B cell (primary cell): ENCODE results near the gene EMC10. TPM values are rescaled to one million over a fixed set of nuclear protein-coding genes. Genes with fewer than 3 reads are reported as not detected.

Source experiments
- ATAC-seq: fragments of 200-7000 bp; cut with Tn5 transposase; one replicate; pipeline ENCODE4 v1.10.0; 2021; ENCODE audit warnings: low read depth, mild to moderate bottlenecking, moderate number of reproducible peaks, moderate library complexity
- CTCF ChIA-PET: fragments of 350-600 bp; sonication (Branson Sonifier 250); formaldehyde crosslinking; loops from one replicate; lab custom pipeline; 2021; ENCODE audit warnings: antibody characterized with exemption, inconsistent platforms; lab: Charles Lee
- POLR2A ChIA-PET: fragments of 350-600 bp; sonication (Branson Sonifier 250); formaldehyde crosslinking; loops from one replicate; lab custom pipeline; 2021; ENCODE audit warnings: antibody characterized with exemption; lab: Charles Lee
- DNase-seq: peaks from one replicate; pipeline ENCODE4 v3.0.0; 2013
- H2AFZ ChIP-seq: 2 replicates; pipeline ENCODE4 v1.6.1; 2012; ENCODE audit warnings: mild to moderate bottlenecking, low read depth, low read length; ENCODE audit not compliant: insufficient read depth, poor library complexity, severe bottlenecking
- H3K27ac ChIP-seq, 2 donors: 1 replicate in 1 of 2; 2 replicates in 1 of 2; pipeline ENCODE4 v1.5.1; 2012 to 2013; ENCODE audit warnings: low read length in 2 of 2, mild to moderate bottlenecking in 2 of 2, moderate library complexity in 1 of 2
- H3K27me3 ChIP-seq, 4 experiments: fragments of 200-600 bp in 1 of 4; sonication (generic) in 1 of 4; replicated peaks in 1 of 4; 1 replicate in 2 of 4; 2 replicates in 2 of 4; pipeline versions ENCODE4 v1.6.1 to v1.7.0; 2013 to 2016; ENCODE audit warnings: low read length in 3 of 4, mild to moderate bottlenecking in 2 of 4, mixed read lengths in 1 of 4, moderate library complexity in 1 of 4; ENCODE audit not compliant: insufficient read depth in 4 of 4, control insufficient read depth in 3 of 4; ENCODE audit errors: control extremely low read depth in 1 of 4
- H3K36me3 ChIP-seq, 2 experiments: replicated peaks in 1 of 2; 1 replicate in 1 of 2; 2 replicates in 1 of 2; pipeline versions ENCODE4 v1.6.1 to v1.7.1; 2013; ENCODE audit warnings: low read length in 1 of 2; ENCODE audit not compliant: insufficient read depth in 2 of 2, control insufficient read depth in 1 of 2; ENCODE audit errors: control extremely low read depth in 1 of 2, extremely low read depth in 1 of 2
- H3K4me1 ChIP-seq, 2 donors: fragments of 200-600 bp in 1 of 2; sonication (generic) in 1 of 2; 1 replicate in 1 of 2; 2 replicates in 1 of 2; pipeline versions ENCODE4 v1.5.1 to v1.6.1; 2013 to 2017; ENCODE audit warnings: low read length in 2 of 2; ENCODE audit not compliant: control insufficient read depth in 2 of 2, insufficient read depth in 2 of 2
- H3K4me2 ChIP-seq: replicated peaks from 2 replicates; pipeline ENCODE3; 2012; ENCODE audit warnings: mild to moderate bottlenecking, low read depth, low read length; ENCODE audit not compliant: poor library complexity, severe bottlenecking
- H3K4me3 ChIP-seq, 5 experiments: fragments of 200-600 bp in 1 of 5; sonication (generic) in 1 of 5; 1 replicate in 3 of 5; 2 replicates in 2 of 5; pipeline versions ENCODE4 v1.5.1 to v1.7.0; 2011 to 2016; ENCODE audit warnings: low read length in 4 of 5, mild to moderate bottlenecking in 4 of 5, low read depth in 2 of 5, control low read depth in 1 of 5, moderate library complexity in 1 of 5; ENCODE audit not compliant: insufficient read depth in 1 of 5; ENCODE audit errors: control extremely low read depth in 1 of 5, extremely low read depth in 1 of 5
- H3K79me2 ChIP-seq: fragments of 200-600 bp; sonication (generic); one replicate; pipeline ENCODE4 v1.6.0; 2016; ENCODE audit warnings: low read length; ENCODE audit not compliant: control insufficient read depth, insufficient read depth
- H3K9ac ChIP-seq: fragments of 200-600 bp; sonication (generic); 2 replicates; pipeline ENCODE4 v1.6.1; 2017; ENCODE audit warnings: mild to moderate bottlenecking, low read length, moderate library complexity
- H3K9me3 ChIP-seq, 3 donors: one replicate each; pipeline versions ENCODE4 v1.6.1 to v1.7.1; 2013; ENCODE audit warnings: low read length in 2 of 3; ENCODE audit not compliant: control insufficient read depth in 2 of 3, insufficient read depth in 1 of 3; ENCODE audit errors: control extremely low read depth in 1 of 3
- H4K20me1 ChIP-seq: 2 replicates; pipeline ENCODE4 v1.6.0; 2012; ENCODE audit warnings: mild to moderate bottlenecking, low read length; ENCODE audit not compliant: insufficient read depth, control insufficient read depth, poor library complexity, severe bottlenecking
- H3K27ac Mint-ChIP-seq: one replicate; pipeline ENCODE4 v1.8.0; 2021; ENCODE audit warnings: mixed read lengths
- H3K27me3 Mint-ChIP-seq: one replicate; pipeline ENCODE4 v1.8.0; 2021; ENCODE audit warnings: mixed read lengths
- H3K4me1 Mint-ChIP-seq: one replicate; pipeline ENCODE4 v1.8.0; 2021; ENCODE audit warnings: mixed read lengths
- H3K4me3 Mint-ChIP-seq: one replicate; pipeline ENCODE4 v1.8.0; 2021; ENCODE audit warnings: mixed read lengths
- H3K9me3 Mint-ChIP-seq: one replicate; pipeline ENCODE4 v1.8.0; 2022; ENCODE audit warnings: mixed read lengths; ENCODE audit not compliant: insufficient read depth
- CTCF ChIP-seq: fragments of 200-600 bp; IDR thresholded peaks from one replicate; pipeline ENCODE4 v1.8.0; 2022; ENCODE audit warnings: antibody characterized with exemption, mild to moderate bottlenecking
- EZH2 ChIP-seq: IDR thresholded peaks from 2 replicates; pipeline ENCODE4 v1.6.1; 2012; ENCODE audit warnings: borderline replicate concordance, low read depth, mild to moderate bottlenecking, moderate library complexity, low read length; ENCODE audit not compliant: insufficient read depth, poor library complexity, severe bottlenecking
- WGBS: methylation state at CpG from one replicate; pipeline ENCODE4 v1.1.5; 2013; ENCODE audit warnings: missing lambda C conversion rate; ENCODE audit not compliant: insufficient coverage; 5-methylcytosine and 5-hydroxymethylcytosine counted together
- intact Hi-C: fragments of 100-400 bp; cut with micrococcal nuclease; formaldehyde crosslinking; loops from one replicate; pipeline ENCODE4 v1.10.0; 2022
- polyA plus RNA-seq: library from polyadenylated mRNA; depleted of rRNA; stranded (reverse); fragments of >200 nt; gene quantifications from 2 replicates; pipeline ENCODE4 v1.2.3, GENCODE V29; 2012
- total RNA-seq, 2 donors: library from RNA; stranded (reverse); fragments of 120-200 nt in 1 of 2; gene quantifications; 1 replicate in 1 of 2; 2 replicates in 1 of 2; pipeline versions ENCODE4 v1.2.3 to v1.2.4, GENCODE V29; 2013 to 2022

The EMC10 gene
- total and polyA plus RNA-seq, 2 donors (not counting 1 experiment from before 2014, with no cell fraction given), result 51.1 to 88.1 TPM

DNA sequence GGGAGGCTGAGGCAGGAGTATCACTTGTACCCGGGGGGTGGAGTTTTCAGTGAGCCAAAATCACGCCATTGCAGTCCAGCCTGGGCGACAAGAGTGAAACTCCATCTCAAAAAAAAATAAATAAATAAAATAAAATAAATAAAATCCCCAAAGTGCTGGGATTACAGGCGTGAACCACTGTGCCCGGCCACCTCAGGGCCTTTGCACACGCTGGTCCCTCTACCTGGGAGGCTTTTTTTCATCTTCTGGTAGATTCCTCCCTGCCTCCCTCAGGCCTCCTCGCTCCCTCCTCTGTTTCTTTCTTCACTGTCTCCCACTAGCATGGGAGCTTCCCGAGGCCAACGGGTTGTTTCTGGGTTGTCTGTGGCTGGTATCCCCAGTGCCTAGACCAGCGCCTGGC lies 28.6 kb upstream of the EMC10 start:
- Histone ChIP-seq H3K9me3 (peaks cover 0 to 7% (median 0%) of the 10 kb centered on the region in 3 donors), H3K4me3 (no peak overlapping the region), H3K36me3 (no peaks in the 10 kb centered on the region), H3K9ac (no peak overlapping the region), H3K79me2 (no peaks in the 10 kb centered on the region), H3K27ac (no peak overlapping the region), H3K27me3 (no peaks in the 10 kb centered on the region), H2AFZ (no peak overlapping the region), H4K20me1 (no peaks in the 10 kb centered on the region), H3K4me2 (no peak overlapping the region), H3K4me1 (no peaks in the 10 kb centered on the region)
- H3K4me3 Mint-ChIP-seq, result no peak overlapping the region
- ATAC-seq, result no peak
- WGBS, result 93% methylated on average over 6 of the region's 10 CpGs
- intact Hi-C loops, result no loop called here
- no peak for DNase-seq
- no peaks in the 10 kb centered on the region for H3K27me3 Mint-ChIP-seq
- TF ChIP-seq CTCF (no peak), EZH2 (no peak)
- H3K27ac Mint-ChIP-seq, result no peak overlapping the region
- H3K4me1 Mint-ChIP-seq, result peaks cover 8% of the 10 kb centered on the region
- ChIA-PET CTCF (no interaction called here), POLR2A (no interaction called here)
- H3K9me3 Mint-ChIP-seq, result peaks cover 2% of the 10 kb centered on the region

GRCh38 chr19:50449236-50449899 lies 26.9 kb upstream of the EMC10 start:
- CTCF ChIA-PET, result no interaction called here
- Mint-ChIP-seq H3K9me3 (peaks cover 2% of the 10 kb centered on the region), H3K27me3 (no peaks in the 10 kb centered on the region), H3K4me1 (peaks cover 8% of the 10 kb centered on the region), H3K27ac (no peak overlapping the region), H3K4me3 (no peak overlapping the region)
- peaks cover 0 to 7% (median 0%) of the 10 kb centered on the region in 3 donors for H3K9me3 ChIP-seq
- ATAC-seq, result no peak
- no peak overlapping the region for H3K27ac ChIP-seq
- H3K36me3 ChIP-seq, result no peaks in the 10 kb centered on the region
- H3K9ac ChIP-seq, result no peak overlapping the region
- no peaks in the 10 kb centered on the region for H3K27me3 ChIP-seq
- no peak overlapping the region for H3K4me2 ChIP-seq
- 92% methylated on average over 12 of the region's 14 CpGs for WGBS
- H3K79me2 ChIP-seq, result no peaks in the 10 kb centered on the region
- no peak overlapping the region for H2AFZ ChIP-seq
- POLR2A ChIA-PET, result interaction anchor here (0.6 to 1.4 kb wide), 2 partner anchors 19 to 112 kb away, joined by 3 to 7 read pairs; no protein-coding TSS in a partner anchor
- no peaks in the 10 kb centered on the region for H4K20me1 ChIP-seq
- no peak for DNase-seq
- no peak overlapping the region for H3K4me3 ChIP-seq
- intact Hi-C loops, result no loop called here
- no peak for TF ChIP-seq EZH2
- no peak for TF ChIP-seq CTCF
- H3K4me1 ChIP-seq, result no peaks in the 10 kb centered on the region
